NCI-H526 (cell line): ENCODE results near the gene GADD45A.
"Not testable (repeated sequence)": the region's sequence is repeated elsewhere in the genome, so short reads cannot be mapped to it uniquely, and the experiment has no call there.

ENCODE experiments used
- DNase-seq, 2 experiments: peaks; one replicate each; lab custom pipeline; 2025; lab: John Stamatoyannopoulos, UW

GADD45A gene

GRCh38 chr1:67685067-67685557, at the start of gene GADD45A:
TSS of gene GADD45A (plus strand) at chr1:67685201. CDS start at chr1:67685495, 294 bp downstream.
- peak; percentile 97 to 99 for DNase-seq

- DNase-seq: no peak
Measured at GRCh38 chr1:67636146-67636545, 48.9 kb upstream of the GADD45A start.

- DNase-seq: no peak
Measured at GRCh38 chr1:67639361-67639760, 45.6 kb upstream of the GADD45A start.

DNA sequence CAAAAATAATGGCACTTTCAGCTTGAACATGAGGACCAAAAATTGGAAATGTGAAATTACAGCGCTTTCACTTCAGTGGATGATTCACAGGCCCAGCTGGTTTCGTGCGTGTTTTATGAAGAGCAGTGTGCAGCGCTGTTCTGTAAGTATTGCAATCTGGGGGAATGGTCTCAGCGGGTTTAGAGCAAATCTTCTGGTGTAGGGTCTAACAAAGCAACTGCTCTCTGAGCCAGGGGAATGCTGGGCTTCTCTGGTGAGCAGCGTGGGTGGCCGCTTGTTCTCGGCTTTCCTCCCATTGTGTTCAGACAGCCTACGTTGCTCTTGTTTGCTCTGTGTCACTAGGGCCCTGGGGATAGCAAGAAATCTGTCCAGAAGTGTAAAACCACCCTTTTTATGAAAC, 42.4 kb upstream of the GADD45A start:
- no peak for DNase-seq

GRCh38 chr1:67644566-67644965, 40.4 kb upstream of the GADD45A start:
- DNase-seq: no peak

GRCh38 chr1:67645495-67646144, 39.4 kb upstream of the GADD45A start:
- DNase-seq: peak in 1 of 2 experiments; percentile 50

DNA sequence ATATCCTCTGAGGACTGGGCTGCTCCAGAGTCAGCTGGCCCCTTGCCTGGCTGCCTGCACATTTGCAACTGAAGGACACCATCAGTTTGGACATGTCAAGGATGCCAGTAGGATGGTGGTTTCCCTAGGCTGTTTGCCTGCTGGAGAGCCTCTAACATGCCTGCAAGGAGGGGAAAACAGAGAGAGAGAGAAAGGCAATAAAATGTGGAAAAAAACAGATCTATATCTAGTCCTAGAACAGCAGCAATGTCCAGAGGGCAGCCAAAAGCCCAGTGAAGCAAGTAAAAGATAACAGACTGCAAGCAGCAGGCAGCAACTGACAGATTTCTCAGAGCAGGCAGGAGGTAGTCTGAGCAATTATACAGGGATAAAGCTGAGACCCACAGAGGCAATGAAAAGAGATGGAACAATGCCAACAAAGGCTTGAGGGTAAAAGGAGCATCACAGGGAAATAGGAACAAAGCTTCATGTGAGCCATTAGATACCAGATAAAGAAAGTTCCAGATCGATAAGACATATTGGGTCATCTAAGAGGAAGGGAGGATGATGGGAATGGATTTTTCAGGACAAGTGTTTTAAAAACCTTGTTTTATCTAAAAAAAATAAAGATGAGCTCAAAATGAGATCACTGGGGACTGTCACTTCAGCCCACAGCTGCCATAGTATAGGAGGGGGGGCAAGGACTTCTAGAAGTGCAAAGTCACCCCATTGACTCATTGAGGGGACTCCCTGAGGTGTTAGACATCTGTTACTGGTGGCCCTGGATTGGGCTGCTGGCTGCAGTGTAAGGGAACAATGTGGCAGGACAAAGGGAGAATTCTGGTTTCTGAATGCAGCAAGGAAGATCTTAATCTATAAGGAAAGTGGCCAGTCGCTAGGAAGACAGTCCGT, 38.6 kb upstream of the GADD45A start:
- DNase-seq: peak; percentile 16 to 34

GRCh38 chr1:67647036-67647798, 37.8 kb upstream of the GADD45A start:
- DNase-seq: no peak

DNA sequence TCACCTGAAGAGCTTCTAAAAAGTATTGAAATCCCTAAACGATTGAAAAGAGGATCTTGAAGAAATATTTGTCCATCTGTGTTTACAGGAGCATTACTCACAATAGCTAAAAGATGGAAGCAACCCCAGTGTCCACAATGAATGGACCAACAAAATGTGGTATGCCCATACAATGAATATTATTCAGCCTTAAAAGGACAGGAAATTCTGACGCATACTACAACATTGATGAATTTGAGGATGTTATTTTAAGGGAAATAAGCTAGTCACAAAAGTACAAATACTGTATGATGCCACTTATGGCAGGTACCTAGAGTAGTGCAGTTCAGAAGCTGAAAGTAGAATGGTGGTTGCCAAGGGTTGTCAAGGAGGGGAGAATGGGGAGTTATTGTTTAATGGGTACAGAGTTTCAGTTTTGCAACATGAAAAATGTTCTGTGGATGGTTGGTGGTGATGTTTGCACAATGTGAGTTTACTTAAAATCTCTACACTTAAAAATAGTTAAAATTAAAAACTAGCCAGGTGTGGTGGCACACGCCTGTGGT, 37.1 kb upstream of the GADD45A start:
- no peak for DNase-seq

GRCh38 chr1:67648582-67649326, 36.2 kb upstream of the GADD45A start:
- DNase-seq: peak; percentile 67 to 80

DNA sequence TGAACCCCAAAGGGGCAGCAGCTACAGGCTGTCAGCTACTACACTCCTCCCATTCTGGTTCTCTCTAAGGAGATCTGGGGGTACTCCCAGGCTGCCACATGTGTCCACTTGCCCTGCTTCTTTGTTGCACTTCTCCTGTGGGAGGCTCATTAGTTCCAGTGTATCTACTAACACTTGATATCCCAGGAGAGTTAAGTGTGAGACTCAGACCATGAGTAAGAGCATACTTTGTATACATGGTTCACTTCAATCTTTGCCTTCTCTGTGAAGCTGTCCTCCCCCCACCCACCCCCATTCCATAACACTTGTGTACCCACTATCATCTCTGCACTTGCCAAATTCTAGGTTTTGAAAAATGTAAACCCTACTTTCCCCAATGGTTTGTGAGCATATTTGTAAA, 34.9 kb upstream of the GADD45A start:
- DNase-seq: no peak

- no peak for DNase-seq
Measured at GRCh38 chr1:67651031-67651430, 34.0 kb upstream of the GADD45A start.

- no peak for DNase-seq
Measured at GRCh38 chr1:67652800-67653199, 32.2 kb upstream of the GADD45A start.

DNA sequence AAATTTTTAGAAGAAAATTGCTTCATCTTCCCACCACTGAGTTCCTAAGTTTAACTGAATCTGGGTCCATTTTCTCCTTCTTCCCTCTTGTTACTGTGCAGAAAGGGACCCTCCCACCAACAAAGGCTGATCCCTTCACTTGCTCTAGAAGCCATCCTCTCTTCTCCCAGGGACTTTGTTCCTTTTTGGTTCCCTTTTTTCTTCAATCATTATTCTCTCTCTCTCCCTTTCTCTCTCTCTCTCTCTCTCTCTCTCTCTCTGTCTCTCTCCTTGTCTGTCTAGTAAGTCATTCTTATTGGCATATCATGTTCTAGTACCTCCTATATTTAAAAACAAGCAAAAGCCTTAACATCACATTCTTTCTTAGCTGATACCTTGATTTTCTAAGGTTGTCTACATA, 31.7 kb upstream of the GADD45A start:
- no peak for DNase-seq

DNA sequence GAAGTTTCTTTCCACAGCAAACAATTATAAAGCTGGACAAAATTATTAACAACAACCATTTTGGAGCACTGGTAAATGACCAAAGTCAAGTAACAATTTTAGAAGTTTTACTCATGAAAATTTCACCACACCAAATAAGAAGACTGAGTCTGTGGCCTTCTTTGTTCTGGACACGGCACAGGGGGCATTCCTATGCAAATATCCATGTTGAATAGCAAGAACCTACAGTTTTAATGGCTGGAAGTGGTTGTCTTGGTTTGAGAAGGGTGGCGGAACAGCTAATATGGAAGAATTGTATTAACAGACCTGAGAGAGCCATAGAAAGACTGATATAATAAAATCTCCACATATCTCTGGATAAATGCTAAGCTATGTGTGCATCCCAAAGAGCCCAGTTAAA, 29.4 kb upstream of the GADD45A start:
- peak in 1 of 2 experiments; percentile 20 for DNase-seq

DNA sequence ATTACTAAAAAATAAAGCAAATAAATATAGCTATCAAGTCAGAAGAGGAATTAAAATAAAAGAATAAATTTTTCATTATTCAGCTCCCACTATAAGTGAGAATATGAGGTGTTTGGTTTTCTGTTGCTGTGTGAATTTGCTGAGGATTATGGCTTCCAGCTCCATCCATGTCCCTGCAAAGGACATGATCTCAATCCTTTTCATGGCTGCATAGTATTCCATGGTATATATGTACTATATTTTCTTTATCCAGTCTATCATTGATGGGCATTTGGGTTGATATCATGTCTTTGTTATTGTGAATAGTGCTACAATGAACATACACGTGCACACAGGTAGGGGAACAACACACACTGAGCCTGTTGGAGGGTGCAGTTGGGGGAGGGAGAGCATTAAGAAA, 27.8 kb upstream of the GADD45A start:
- DNase-seq: not testable (repeated sequence)

DNA sequence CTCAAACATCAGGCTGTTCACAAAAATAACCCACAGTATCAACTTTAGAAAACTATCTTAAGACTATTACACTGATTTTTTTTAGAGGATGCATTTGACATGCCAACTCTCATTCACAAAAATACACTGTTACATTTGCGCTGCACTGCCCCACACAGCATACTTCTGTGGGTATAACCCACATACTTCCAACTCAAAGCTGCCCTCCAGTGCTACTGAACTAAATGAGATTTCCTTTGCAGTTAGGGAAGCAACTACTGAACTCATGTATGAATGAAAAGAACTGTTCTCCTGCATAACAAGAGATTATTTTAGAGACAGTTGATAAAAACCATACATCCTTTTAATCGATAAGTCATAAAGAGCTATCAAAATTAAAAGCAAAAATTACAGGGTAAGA, 25.8 kb upstream of the GADD45A start:
- DNase-seq: no peak

- no peak for DNase-seq
Measured at GRCh38 chr1:67662884-67663283, 22.1 kb upstream of the GADD45A start.

- DNase-seq: no peak
Measured at GRCh38 chr1:67664048-67664447, 21.0 kb upstream of the GADD45A start.

- DNase-seq: not testable (repeated sequence)
Measured at GRCh38 chr1:67665307-67665706, 19.7 kb upstream of the GADD45A start.

- no peak for DNase-seq
Measured at GRCh38 chr1:67666636-67667035, 18.4 kb upstream of the GADD45A start.
